Nephron (organoid): ENCODE results near the gene TAF3.

Source experiments
- H3K27ac Mint-ChIP-seq, 3 experiments: 2 replicates each; pipeline ENCODE4 v1.8.0; 2020; ENCODE audit warnings: mixed read lengths in 3 of 3, mild to moderate bottlenecking in 2 of 3, moderate library complexity in 1 of 3
- H3K27me3 Mint-ChIP-seq: 2 replicates; pipeline ENCODE4 v1.8.0; 2021; ENCODE audit warnings: low read depth, mild to moderate bottlenecking, moderate library complexity, mixed read lengths
- H3K36me3 Mint-ChIP-seq: 2 replicates; pipeline ENCODE4 v1.8.0; 2020; ENCODE audit warnings: low read depth, mixed read lengths
- H3K4me1 Mint-ChIP-seq: 2 replicates; pipeline ENCODE4 v1.8.0; 2020; ENCODE audit warnings: mixed read lengths
- H3K4me3 Mint-ChIP-seq, 3 experiments: 2 replicates each; pipeline ENCODE4 v1.8.0; 2020; ENCODE audit warnings: mild to moderate bottlenecking in 3 of 3, mixed read lengths in 3 of 3, moderate library complexity in 2 of 3
- H3K9me3 Mint-ChIP-seq: 2 replicates; pipeline ENCODE4 v1.8.0; 2020; ENCODE audit warnings: mixed read lengths
- TF ChIP-seq, protein P1 (sequence below), 3 experiments: fragments of 200-600 bp; sonication (generic); IDR thresholded peaks; one replicate each; pipeline ENCODE4 v1.5.0; 2021; ENCODE audit warnings: antibody characterized with exemption in 3 of 3; ENCODE audit not compliant: unreplicated experiment in 3 of 3

TAF3 gene

DNA sequence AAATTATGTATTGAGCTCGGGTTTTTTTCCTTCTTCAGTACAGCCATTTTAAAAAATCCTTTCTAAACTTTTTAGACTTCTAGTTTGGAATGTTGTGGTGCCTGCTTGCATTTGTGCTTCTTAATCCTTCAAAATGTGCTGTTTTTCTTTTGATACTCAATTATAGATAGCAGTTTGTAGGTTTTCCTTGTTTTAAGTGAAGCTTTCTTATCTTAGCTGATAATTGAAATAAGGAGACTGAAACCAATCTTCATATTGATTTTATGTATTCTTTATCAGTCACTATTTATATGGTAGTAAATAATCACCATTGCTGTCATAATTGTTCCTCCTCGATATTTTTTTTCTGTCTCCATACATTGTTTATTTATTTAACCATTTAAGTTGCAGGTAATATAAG is 56.6 kb downstream of the TAF3 start:
- Mint-ChIP-seq H3K27me3 (peaks cover 27% of the 10 kb centered on the region), H3K4me3 (no peak overlapping the region), H3K36me3 (no peaks in the 10 kb centered on the region), H3K4me1 (no peaks in the 10 kb centered on the region), H3K9me3 (no peaks in the 10 kb centered on the region), H3K27ac (no peak overlapping the region)
- TF ChIP-seq, protein P1, sequence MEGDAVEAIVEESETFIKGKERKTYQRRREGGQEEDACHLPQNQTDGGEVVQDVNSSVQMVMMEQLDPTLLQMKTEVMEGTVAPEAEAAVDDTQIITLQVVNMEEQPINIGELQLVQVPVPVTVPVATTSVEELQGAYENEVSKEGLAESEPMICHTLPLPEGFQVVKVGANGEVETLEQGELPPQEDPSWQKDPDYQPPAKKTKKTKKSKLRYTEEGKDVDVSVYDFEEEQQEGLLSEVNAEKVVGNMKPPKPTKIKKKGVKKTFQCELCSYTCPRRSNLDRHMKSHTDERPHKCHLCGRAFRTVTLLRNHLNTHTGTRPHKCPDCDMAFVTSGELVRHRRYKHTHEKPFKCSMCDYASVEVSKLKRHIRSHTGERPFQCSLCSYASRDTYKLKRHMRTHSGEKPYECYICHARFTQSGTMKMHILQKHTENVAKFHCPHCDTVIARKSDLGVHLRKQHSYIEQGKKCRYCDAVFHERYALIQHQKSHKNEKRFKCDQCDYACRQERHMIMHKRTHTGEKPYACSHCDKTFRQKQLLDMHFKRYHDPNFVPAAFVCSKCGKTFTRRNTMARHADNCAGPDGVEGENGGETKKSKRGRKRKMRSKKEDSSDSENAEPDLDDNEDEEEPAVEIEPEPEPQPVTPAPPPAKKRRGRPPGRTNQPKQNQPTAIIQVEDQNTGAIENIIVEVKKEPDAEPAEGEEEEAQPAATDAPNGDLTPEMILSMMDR (IDR thresholded peaks at IDR 0.05; ENCODE audit: unreplicated experiment in 3 of 3): no peak

DNA sequence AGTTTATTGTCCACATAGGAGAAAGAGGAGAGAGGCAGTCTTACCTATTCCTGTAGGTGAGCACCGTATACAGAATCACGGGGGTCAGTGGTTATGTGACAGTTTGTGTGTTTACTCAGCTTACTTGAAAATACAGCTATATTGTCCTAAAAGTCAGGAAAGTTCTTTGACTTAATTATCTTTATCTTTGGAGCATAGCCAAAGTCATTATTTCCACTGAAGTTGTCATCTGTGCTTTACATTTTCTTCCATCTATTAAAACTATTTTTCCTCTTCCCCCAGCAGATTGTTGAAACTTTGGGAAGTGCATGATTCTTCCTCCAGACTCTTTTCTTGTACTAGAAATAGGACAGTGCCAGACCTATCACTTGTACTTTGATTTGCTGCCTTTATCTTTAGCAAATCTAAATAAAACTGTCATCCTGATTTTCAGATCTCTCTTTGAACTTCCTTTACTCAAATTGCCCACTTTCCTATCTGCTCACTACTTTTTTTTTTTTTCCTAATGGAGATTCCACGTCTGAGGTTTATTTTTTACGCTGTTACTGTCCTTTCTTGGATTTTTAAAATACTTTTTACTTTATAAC is 58.3 kb downstream of the TAF3 start:
- no peaks in the 10 kb centered on the region for H3K9me3 Mint-ChIP-seq
- H3K27me3 Mint-ChIP-seq: peaks cover 23% of the 10 kb centered on the region
- TF ChIP-seq, protein P1 (IDR thresholded peaks at IDR 0.05; ENCODE audit: unreplicated experiment in 3 of 3): no peak
- no peaks in the 10 kb centered on the region for H3K36me3 Mint-ChIP-seq
- H3K4me1 Mint-ChIP-seq: no peaks in the 10 kb centered on the region
- H3K4me3 Mint-ChIP-seq: no peak overlapping the region
- no peak overlapping the region for H3K27ac Mint-ChIP-seq

DNA sequence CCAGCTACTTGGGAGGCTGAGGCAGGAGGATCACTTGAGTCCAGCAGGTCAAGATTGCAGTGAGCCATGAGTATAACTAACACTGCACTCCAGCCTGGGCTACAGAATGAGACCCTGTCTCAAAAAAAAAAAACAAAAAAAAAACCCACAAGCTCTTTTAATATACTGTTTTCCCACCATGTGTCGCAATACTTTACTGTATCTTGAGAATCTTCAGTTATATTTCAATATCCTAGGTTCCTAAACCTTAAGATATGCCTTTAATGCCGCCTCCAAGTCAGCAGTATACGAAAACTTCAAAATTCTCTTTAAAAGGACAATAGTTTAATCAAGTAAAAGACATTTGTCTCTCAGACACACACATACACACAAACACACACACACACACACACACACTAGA is 62.8 kb downstream of the TAF3 start:
- no peaks in the 10 kb centered on the region for H3K36me3 Mint-ChIP-seq
- H3K27me3 Mint-ChIP-seq: no peaks in the 10 kb centered on the region
- TF ChIP-seq, protein P1 (IDR thresholded peaks at IDR 0.05; ENCODE audit: unreplicated experiment in 3 of 3): no peak
- H3K4me3 Mint-ChIP-seq: no peak overlapping the region
- no peaks in the 10 kb centered on the region for H3K9me3 Mint-ChIP-seq
- H3K27ac Mint-ChIP-seq: no peak overlapping the region
- H3K4me1 Mint-ChIP-seq: no peaks in the 10 kb centered on the region

DNA sequence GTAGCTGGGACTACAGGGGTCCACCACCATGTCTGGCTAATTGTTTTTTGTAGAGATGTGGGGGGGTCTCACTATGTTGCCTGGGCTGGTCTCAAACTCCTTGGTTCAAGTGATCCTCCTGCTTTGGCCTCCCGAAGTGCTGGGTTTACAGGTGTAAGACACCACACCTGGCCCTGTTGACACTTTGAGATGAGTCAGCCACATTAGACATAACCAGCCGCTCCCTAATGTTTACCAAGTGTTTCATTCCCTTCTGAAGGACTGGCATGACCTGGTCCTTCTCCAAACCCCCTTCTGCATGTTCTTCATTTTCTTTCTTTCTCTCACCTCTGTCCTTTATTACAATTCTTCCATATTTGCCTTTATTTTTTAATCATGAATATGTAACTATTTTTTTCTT is 67.8 kb downstream of the TAF3 start:
- H3K27me3 Mint-ChIP-seq: no peaks in the 10 kb centered on the region
- no peak overlapping the region for H3K4me3 Mint-ChIP-seq
- TF ChIP-seq, protein P1 (IDR thresholded peaks at IDR 0.05; ENCODE audit: unreplicated experiment in 3 of 3): no peak
- H3K9me3 Mint-ChIP-seq: no peaks in the 10 kb centered on the region
- H3K27ac Mint-ChIP-seq: no peak overlapping the region
- H3K4me1 Mint-ChIP-seq: peaks cover 5% of the 10 kb centered on the region
- no peaks in the 10 kb centered on the region for H3K36me3 Mint-ChIP-seq

DNA sequence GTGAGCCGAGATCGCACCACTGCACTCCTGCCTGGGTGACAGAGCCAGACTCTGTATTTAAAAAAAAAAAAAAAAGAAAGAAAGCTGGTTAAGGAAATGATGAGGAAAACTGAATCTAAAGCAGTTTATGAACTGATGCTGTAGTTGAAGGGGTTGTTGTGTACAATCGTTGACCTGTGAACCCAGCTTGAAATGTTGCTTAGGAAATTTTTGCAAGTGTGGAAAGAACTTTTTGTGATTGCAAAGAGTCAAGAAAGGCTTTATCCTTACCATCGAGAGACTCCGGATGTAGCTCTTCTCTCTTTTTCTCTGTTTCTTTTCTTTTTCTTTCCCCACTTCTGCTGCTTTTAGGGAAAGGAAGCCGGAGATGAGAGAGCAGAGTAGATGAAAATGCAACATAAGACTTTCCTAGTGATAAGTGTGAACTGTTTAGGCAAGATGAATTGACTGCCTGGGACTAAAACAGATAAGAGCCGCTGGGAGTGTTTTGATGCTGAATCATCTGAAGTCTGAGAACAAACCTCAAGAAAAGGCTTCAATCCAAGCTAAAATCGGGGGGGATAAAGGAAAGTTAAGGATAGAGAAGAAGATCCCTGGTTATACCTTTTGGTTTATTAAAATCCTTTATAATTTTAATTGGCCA is 69.0 kb downstream of the TAF3 start:
- Mint-ChIP-seq H3K9me3 (no peaks in the 10 kb centered on the region), H3K4me1 (peaks cover 10% of the 10 kb centered on the region), H3K4me3 (no peak overlapping the region), H3K27me3 (no peaks in the 10 kb centered on the region), H3K27ac (no peak overlapping the region), H3K36me3 (no peaks in the 10 kb centered on the region)
- TF ChIP-seq, protein P1 (IDR thresholded peaks at IDR 0.05; ENCODE audit: unreplicated experiment in 3 of 3): no peak

DNA sequence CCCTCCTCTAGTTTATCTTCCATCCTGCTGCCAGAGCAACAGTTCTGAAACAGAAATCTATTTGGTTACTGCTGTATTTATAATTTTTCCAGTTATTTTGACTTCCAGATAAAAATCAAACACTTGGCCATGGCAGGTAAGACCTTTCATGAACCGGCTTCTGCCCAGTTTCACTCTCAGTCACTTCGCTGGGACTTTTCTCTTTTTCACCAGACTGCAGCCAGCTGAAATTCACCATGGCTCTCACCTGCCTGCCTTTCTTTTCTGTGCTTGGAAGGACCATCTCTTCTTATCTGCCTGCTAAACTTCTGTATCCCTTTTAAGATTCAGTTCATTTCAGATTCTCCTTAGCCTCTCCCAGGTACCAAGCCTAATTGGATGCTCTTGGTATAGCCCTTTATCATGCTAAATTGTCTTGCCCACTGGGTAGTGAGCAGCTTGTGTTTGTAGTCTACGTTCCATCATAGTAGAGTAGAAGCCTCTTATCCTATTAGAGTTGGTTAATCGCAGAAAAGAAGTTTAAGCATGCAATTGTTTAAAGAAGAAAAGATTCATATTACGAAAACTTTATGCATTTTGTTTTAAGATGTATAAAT is 71.7 kb downstream of the TAF3 start:
- H3K27me3 Mint-ChIP-seq: no peaks in the 10 kb centered on the region
- H3K4me3 Mint-ChIP-seq: no peak overlapping the region
- no peaks in the 10 kb centered on the region for H3K36me3 Mint-ChIP-seq
- TF ChIP-seq, protein P1 (IDR thresholded peaks at IDR 0.05; ENCODE audit: unreplicated experiment in 3 of 3): no peak
- peaks cover 10% of the 10 kb centered on the region for H3K4me1 Mint-ChIP-seq
- no peaks in the 10 kb centered on the region for H3K9me3 Mint-ChIP-seq
- no peak overlapping the region for H3K27ac Mint-ChIP-seq
